ENCODE measurements around the gene TMCC3. TPM values are rescaled to one million over a fixed set of nuclear protein-coding genes. Genes with fewer than 3 reads are reported as not detected.

Gene TMCC3
- total RNA-seq, 1 experiment from 2014 or later: 19.9 TPM

DNA sequence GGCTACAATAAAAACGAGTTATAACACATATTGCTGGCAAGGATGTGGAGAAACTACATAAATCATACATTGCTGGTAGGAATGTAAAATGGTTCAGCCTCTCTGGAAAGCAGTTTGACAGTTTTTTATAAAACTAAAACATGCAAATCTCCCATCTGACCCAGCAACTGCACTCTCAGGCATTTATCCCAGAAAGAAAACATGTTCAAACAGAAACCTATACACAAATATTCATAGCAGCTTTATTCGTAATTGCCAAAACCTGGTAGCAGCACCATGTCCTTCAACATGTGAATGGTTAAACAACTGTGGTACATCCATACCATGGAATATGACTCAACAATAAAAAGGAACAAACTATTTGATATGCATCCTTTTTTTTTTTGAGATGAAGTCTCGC is 10.1 kb upstream of the TMCC3 start:
- H3K79me2 ChIP-seq (ENCODE audit: low read depth): no peaks in the 10 kb centered on the region
- H3K9me3 ChIP-seq (ENCODE audit: insufficient read depth, low read depth): no peaks in the 10 kb centered on the region
- no peaks in the 10 kb centered on the region for H3K36me3 ChIP-seq (ENCODE audit: low read depth)
- no peaks in the 10 kb centered on the region for H3K27me3 ChIP-seq (ENCODE audit: insufficient read depth, low read depth)
- H3K4me3 ChIP-seq: no peak overlapping the region
- no TSS peak for BruUV-seq (replicated peaks)
- H3K9me2 ChIP-seq (ENCODE audit: insufficient read depth): no peaks in the 10 kb centered on the region
- no peak for DNase-seq
- H3K27ac ChIP-seq: no peak overlapping the region
- H2AFZ ChIP-seq: no peak overlapping the region
- peaks cover 10% of the 10 kb centered on the region for H3K4me1 ChIP-seq (replicated peaks; ENCODE audit: insufficient read depth)
- POLR2A ChIA-PET (ENCODE audit: unreplicated experiment): no interaction called here
- no peaks in the 10 kb centered on the region for H4K20me1 ChIP-seq (ENCODE audit: insufficient read depth)
- H3F3A ChIP-seq (ENCODE audit: insufficient read depth, low read depth): 0 out of 2 replicates have a peak, but pooled peaks cover 4% of the 10 kb centered on the region
- CTCF ChIA-PET: no interaction called here
- no peak for TF ChIP-seq EZH2 (IDR thresholded peaks at IDR 0.05; ENCODE audit: low read depth)
- TF ChIP-seq, protein P1, sequence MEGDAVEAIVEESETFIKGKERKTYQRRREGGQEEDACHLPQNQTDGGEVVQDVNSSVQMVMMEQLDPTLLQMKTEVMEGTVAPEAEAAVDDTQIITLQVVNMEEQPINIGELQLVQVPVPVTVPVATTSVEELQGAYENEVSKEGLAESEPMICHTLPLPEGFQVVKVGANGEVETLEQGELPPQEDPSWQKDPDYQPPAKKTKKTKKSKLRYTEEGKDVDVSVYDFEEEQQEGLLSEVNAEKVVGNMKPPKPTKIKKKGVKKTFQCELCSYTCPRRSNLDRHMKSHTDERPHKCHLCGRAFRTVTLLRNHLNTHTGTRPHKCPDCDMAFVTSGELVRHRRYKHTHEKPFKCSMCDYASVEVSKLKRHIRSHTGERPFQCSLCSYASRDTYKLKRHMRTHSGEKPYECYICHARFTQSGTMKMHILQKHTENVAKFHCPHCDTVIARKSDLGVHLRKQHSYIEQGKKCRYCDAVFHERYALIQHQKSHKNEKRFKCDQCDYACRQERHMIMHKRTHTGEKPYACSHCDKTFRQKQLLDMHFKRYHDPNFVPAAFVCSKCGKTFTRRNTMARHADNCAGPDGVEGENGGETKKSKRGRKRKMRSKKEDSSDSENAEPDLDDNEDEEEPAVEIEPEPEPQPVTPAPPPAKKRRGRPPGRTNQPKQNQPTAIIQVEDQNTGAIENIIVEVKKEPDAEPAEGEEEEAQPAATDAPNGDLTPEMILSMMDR (conservative IDR thresholded peaks at IDR 0.05): no peak
- intact Hi-C loops (cut with micrococcal nuclease; ENCODE audit: unreplicated experiment): no loop called here
- H3K4me2 ChIP-seq: no peak overlapping the region

DNA sequence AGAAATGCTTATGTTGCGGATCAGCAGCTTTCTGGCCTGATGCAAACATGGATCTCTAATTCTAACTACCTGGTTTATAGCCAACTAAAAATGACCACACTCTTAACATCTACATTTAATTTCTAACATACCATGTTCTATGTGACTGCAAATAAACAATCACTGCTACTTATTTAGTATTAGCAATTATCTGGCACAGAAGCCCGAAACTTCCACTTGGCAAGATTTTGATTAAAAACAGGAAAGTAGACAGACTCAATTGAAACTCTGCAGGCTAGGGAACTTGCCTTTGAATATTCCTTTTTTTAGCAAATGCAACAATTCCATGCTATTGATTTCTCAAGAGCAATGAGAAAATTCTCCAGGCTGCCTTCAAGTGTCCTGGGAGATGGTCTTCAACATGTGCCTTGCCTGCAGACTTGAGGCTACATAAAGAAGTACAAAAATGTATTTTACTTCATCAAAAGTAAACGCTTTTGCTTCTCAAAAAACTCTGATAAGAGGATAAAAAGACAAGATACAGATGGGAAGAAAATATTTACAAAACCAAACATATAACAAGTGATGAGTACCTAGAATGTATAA is 9.1 kb upstream of the TMCC3 start:
- Histone ChIP-seq H3F3A (ENCODE audit: insufficient read depth, low read depth) (0 out of 2 replicates have a peak, but pooled peaks cover 6% of the 10 kb centered on the region), H3K9me2 (ENCODE audit: insufficient read depth) (no peaks in the 10 kb centered on the region), H2AFZ (no peak overlapping the region), H3K27ac (no peak overlapping the region), H3K4me1 (replicated peaks; ENCODE audit: insufficient read depth) (peaks cover 10% of the 10 kb centered on the region), H3K79me2 (ENCODE audit: low read depth) (no peaks in the 10 kb centered on the region), H3K4me3 (no peak overlapping the region), H3K4me2 (no peak overlapping the region), H3K27me3 (ENCODE audit: insufficient read depth, low read depth) (no peaks in the 10 kb centered on the region), H3K36me3 (ENCODE audit: low read depth) (no peaks in the 10 kb centered on the region), H3K9me3 (ENCODE audit: insufficient read depth, low read depth) (no peaks in the 10 kb centered on the region), H4K20me1 (ENCODE audit: insufficient read depth) (no peaks in the 10 kb centered on the region)
- ChIA-PET POLR2A (ENCODE audit: unreplicated experiment) (no interaction called here), CTCF (no interaction called here)
- BruUV-seq (replicated peaks): no TSS peak
- no peak for DNase-seq
- intact Hi-C loops (cut with micrococcal nuclease; ENCODE audit: unreplicated experiment): no loop called here
- TF ChIP-seq EZH2 (IDR thresholded peaks at IDR 0.05; ENCODE audit: low read depth): no peak
- TF ChIP-seq, protein P1 (conservative IDR thresholded peaks at IDR 0.05): no peak

DNA sequence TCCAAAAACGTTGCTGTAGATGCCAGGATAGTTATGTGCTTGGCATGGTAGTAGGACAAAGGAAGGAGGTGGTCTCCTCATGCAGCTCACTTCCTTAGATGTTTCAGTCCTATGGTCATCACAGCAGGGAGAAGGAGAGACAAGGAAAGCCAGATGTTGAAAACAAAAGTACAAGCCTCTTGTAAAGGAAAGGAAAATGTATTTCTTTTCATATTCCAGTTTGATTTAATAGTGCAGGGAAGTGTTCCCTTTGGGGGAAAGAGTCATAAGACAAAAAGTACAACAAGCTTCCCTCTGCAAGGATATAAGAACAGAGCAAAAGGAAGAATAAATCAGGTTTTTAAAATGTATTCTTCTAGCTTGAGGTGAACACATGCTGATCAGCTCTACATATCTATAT is 8.6 kb upstream of the TMCC3 start:
- Histone ChIP-seq H2AFZ (no peak overlapping the region), H3F3A (ENCODE audit: insufficient read depth, low read depth) (0 out of 2 replicates have a peak, but pooled peaks cover 6% of the 10 kb centered on the region), H3K4me3 (no peak overlapping the region), H3K4me2 (no peak overlapping the region), H3K9me3 (ENCODE audit: insufficient read depth, low read depth) (no peaks in the 10 kb centered on the region), H3K36me3 (ENCODE audit: low read depth) (no peaks in the 10 kb centered on the region), H3K4me1 (replicated peaks; ENCODE audit: insufficient read depth) (peaks cover 10% of the 10 kb centered on the region), H3K27me3 (ENCODE audit: insufficient read depth, low read depth) (no peaks in the 10 kb centered on the region), H3K9me2 (ENCODE audit: insufficient read depth) (no peaks in the 10 kb centered on the region), H3K27ac (no peak overlapping the region), H4K20me1 (ENCODE audit: insufficient read depth) (no peaks in the 10 kb centered on the region), H3K79me2 (ENCODE audit: low read depth) (no peaks in the 10 kb centered on the region)
- DNase-seq: no peak
- ChIA-PET CTCF (no interaction called here), POLR2A (ENCODE audit: unreplicated experiment) (no interaction called here)
- TF ChIP-seq EZH2 (IDR thresholded peaks at IDR 0.05; ENCODE audit: low read depth): no peak
- TF ChIP-seq, protein P1 (conservative IDR thresholded peaks at IDR 0.05): no peak
- intact Hi-C loops (cut with micrococcal nuclease; ENCODE audit: unreplicated experiment): no loop called here
- no TSS peak for BruUV-seq (replicated peaks)
